Stomach (tissue), 4 donors: ENCODE data around the gene ARID4B.

Experiments used
- EP300 ChIP-seq: sonication (generic); formaldehyde crosslinking; IDR thresholded peaks from one replicate; pipeline ENCODE4 v1.6.1; 2017; ENCODE audit warnings: antibody characterized with exemption
- TF ChIP-seq, protein P1 (sequence below), 7 experiments: fragments of 450-650 bp in 4 of 7; fragments of 200-600 bp in 3 of 7; sonication (generic) in 3 of 7; IDR thresholded peaks; one replicate each; pipeline ENCODE4 v1.5.1; 2016 to 2019; ENCODE audit warnings: antibody characterized with exemption in 7 of 7, control low read depth in 2 of 7, mild to moderate bottlenecking in 1 of 7

- TF ChIP-seq, protein P1, sequence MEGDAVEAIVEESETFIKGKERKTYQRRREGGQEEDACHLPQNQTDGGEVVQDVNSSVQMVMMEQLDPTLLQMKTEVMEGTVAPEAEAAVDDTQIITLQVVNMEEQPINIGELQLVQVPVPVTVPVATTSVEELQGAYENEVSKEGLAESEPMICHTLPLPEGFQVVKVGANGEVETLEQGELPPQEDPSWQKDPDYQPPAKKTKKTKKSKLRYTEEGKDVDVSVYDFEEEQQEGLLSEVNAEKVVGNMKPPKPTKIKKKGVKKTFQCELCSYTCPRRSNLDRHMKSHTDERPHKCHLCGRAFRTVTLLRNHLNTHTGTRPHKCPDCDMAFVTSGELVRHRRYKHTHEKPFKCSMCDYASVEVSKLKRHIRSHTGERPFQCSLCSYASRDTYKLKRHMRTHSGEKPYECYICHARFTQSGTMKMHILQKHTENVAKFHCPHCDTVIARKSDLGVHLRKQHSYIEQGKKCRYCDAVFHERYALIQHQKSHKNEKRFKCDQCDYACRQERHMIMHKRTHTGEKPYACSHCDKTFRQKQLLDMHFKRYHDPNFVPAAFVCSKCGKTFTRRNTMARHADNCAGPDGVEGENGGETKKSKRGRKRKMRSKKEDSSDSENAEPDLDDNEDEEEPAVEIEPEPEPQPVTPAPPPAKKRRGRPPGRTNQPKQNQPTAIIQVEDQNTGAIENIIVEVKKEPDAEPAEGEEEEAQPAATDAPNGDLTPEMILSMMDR (IDR thresholded peaks at IDR 0.05) = no peak
- no peak for TF ChIP-seq EP300
Observed at GRCh38 chr1:235124111-235124510, 203.9 kb downstream of the ARID4B start.
